Caco-2 (cell line): Measurements from ENCODE around the gene PTPN23. TPM values are rescaled to one million over a fixed set of nuclear protein-coding genes. Genes with fewer than 3 reads are reported as not detected.
"Not testable (repeated sequence)": the region's sequence is repeated elsewhere in the genome, so short reads cannot be mapped to it uniquely, and the experiment has no call there.

Source experiments
- BruUV-seq: library from RNA; stranded (reverse); fragments of 400-500 nt; replicated peaks from 2 replicates; lab custom pipeline; 2021; lab: Mats Ljungman, UMichigan
- CTCF ChIA-PET: fragments of 300-600 bp; sonication (Branson Sonifier 250); formaldehyde crosslinking; loops from one replicate; lab custom pipeline; 2022; ENCODE audit warnings: antibody characterized with exemption; lab: Charles Lee
- POLR2A ChIA-PET: fragments of 300-600 bp; sonication (Branson Sonifier 250); formaldehyde crosslinking; loops from one replicate; lab custom pipeline; 2022; ENCODE audit warnings: antibody characterized with exemption; lab: Charles Lee
- DNase-seq, 2 experiments: peaks; one replicate each; pipeline versions ENCODE4 v3.0.0 to v3.0.0-alpha.2; 2020 to 2022
- H3K27me3 ChIP-seq: replicated peaks from 2 replicates; pipeline ENCODE4 v1.6.0; 2011; ENCODE audit warnings: low read length; ENCODE audit not compliant: control insufficient read depth, insufficient read depth
- H3K36me3 ChIP-seq: 2 replicates; pipeline ENCODE4 v1.5.1; 2011; ENCODE audit warnings: low read length; ENCODE audit not compliant: control insufficient read depth, insufficient read depth
- H3K4me1 ChIP-seq: fragments of 250-450 bp; sonication (Bioruptor Pico); 2 replicates; pipeline ENCODE4 v1.5.1; 2020; ENCODE audit warnings: mild to moderate bottlenecking
- H3K4me3 ChIP-seq: 2 replicates; pipeline ENCODE4 v1.5.1; 2011; ENCODE audit warnings: low read depth, mild to moderate bottlenecking, control low read depth, low read length
- H3K9me3 ChIP-seq: fragments of 250-450 bp; sonication (Bioruptor Pico); 2 replicates; pipeline ENCODE4 v1.5.1; 2020; ENCODE audit warnings: mild to moderate bottlenecking, moderate library complexity
- H3K27ac Mint-ChIP-seq: one replicate; pipeline ENCODE4 v1.8.0; 2022; ENCODE audit warnings: mixed read lengths; ENCODE audit not compliant: unreplicated experiment
- H3K27me3 Mint-ChIP-seq: one replicate; pipeline ENCODE4 v1.8.0; 2022; ENCODE audit warnings: mixed read lengths; ENCODE audit not compliant: insufficient read depth, unreplicated experiment
- H3K36me3 Mint-ChIP-seq: one replicate; pipeline ENCODE4 v1.8.0; 2022; ENCODE audit warnings: mild to moderate bottlenecking, mixed read lengths; ENCODE audit not compliant: insufficient read depth, unreplicated experiment
- H3K4me1 Mint-ChIP-seq: one replicate; pipeline ENCODE4 v1.8.0; 2022; ENCODE audit warnings: low read depth, mixed read lengths; ENCODE audit not compliant: unreplicated experiment
- H3K4me3 Mint-ChIP-seq: one replicate; pipeline ENCODE4 v1.8.0; 2022; ENCODE audit warnings: mild to moderate bottlenecking, moderate library complexity, mixed read lengths; ENCODE audit not compliant: unreplicated experiment
- H3K9me3 Mint-ChIP-seq: one replicate; pipeline ENCODE4 v1.8.0; 2022; ENCODE audit warnings: mixed read lengths; ENCODE audit not compliant: unreplicated experiment
- CTCF ChIP-seq, 2 experiments: fragments of 200-600 bp in 1 of 2; IDR thresholded peaks; 1 replicate in 1 of 2; 2 replicates in 1 of 2; pipeline versions ENCODE4 v1.5.1 to v1.8.0; 2011 to 2022; ENCODE audit warnings: antibody characterized with exemption in 1 of 2, control low read depth in 1 of 2, inconsistent platforms in 1 of 2, low read depth in 1 of 2, low read length in 1 of 2, mild to moderate bottlenecking in 1 of 2, moderate library complexity in 1 of 2; ENCODE audit not compliant: insufficient read depth in 1 of 2, severe bottlenecking in 1 of 2, unreplicated experiment in 1 of 2
- intact Hi-C: fragments of 100-400 bp; cut with micrococcal nuclease; formaldehyde crosslinking; loops from one replicate; pipeline ENCODE4 v1.10.0; 2022; ENCODE audit not compliant: unreplicated experiment
- total RNA-seq: library from RNA; stranded (reverse); gene quantifications from 2 replicates; pipeline ENCODE4 v1.2.3, GENCODE V29; 2022

Gene PTPN23
- total RNA-seq, 1 experiment from 2014 or later: 49.6 TPM

DNA sequence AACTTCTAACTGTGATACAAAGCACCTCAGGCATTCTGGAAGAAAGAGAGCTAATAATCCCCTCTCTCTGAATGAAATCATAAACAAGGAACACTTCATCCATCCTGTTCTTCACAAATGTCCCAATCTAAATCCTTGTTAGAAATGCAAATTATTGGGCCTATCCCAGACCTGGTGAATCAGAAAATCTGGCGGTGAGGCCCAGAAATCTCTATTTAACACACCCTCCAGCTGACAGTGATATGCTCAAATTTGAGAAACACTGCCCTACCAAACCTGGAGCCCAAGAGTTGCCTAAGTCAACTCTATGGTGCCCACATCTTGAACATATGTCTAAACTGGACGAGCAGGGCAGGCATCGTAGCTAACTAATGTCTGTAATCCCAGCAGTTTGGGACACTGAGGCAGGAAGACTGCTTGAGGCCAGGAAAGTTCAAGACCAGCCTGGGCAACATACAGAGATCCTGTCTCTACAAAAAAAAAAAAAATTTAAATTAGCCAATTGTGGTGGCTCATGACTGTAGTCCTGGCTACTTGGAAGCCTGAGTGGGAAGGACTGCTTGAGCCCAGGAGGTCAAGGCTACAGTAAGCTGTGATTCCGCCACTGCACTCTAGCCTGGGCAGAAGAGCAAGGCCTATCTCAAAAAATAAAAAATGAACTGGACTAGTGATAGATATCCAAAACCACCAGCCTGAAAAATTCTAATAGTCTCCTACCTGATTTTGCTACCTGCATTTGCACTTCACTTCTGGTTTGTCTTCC, 71.8 kb downstream of the PTPN23 start:
- Histone ChIP-seq H3K9me3 (no peaks in the 10 kb centered on the region), H3K4me3 (no peak overlapping the region), H3K27me3 (no peaks in the 10 kb centered on the region), H3K4me1 (peaks cover 5% of the 10 kb centered on the region; the same call in 1 of the 2 replicates), H3K36me3 (no peaks in the 10 kb centered on the region)
- Mint-ChIP-seq H3K27ac (no peak overlapping the region), H3K4me3 (no peak overlapping the region), H3K9me3 (peaks cover 22% of the 10 kb centered on the region), H3K27me3 (no peaks in the 10 kb centered on the region), H3K36me3 (peaks cover 14% of the 10 kb centered on the region), H3K4me1 (no peaks in the 10 kb centered on the region)
- intact Hi-C loops: no loop called here
- no peak for DNase-seq
- BruUV-seq: no TSS peak
- POLR2A ChIA-PET: no interaction called here
- CTCF ChIA-PET: interaction anchor here (0.6 kb wide), 1 partner anchor 37 kb away, joined by 4 read pairs; no protein-coding TSS in a partner anchor
- TF ChIP-seq CTCF (IDR thresholded peaks at IDR 0.05; ENCODE audit: insufficient read depth in 1 of 2, low read depth in 1 of 2, low read length in 1 of 2, severe bottlenecking in 1 of 2, unreplicated experiment in 1 of 2): no peak

DNA sequence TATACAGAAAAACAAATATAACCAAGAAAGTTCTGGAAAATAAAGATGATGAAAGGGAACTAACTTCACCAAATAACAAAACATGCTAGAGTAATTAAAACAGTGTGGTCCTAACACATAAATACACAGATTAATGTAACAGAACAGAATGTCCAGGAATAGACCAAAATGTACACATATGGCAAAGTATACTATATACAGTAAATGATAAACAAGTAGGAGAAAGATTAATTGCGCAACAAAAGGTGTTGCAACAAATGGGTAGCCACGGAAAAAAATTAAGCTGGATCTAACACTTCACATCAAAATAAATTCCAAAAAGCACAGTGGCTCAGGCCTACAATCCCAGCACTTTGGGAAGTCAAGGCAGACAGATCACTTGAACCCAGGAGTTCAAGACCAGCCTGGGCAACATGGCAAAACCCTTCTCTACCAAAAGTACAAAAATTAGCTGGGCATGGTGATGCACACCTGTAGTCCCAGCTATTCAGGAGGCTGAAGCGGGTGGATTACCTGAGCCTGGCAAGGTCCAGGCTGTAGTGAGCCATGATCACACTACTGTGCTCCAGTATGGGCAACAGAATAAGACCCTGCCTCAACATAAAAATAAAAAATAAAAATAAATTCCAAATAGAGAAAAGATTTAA, 75.1 kb downstream of the PTPN23 start:
- no TSS peak for BruUV-seq
- Mint-ChIP-seq H3K4me1 (no peaks in the 10 kb centered on the region), H3K4me3 (no peak overlapping the region), H3K9me3 (peaks cover 20% of the 10 kb centered on the region), H3K36me3 (peaks cover 20% of the 10 kb centered on the region), H3K27ac (no peak overlapping the region), H3K27me3 (no peaks in the 10 kb centered on the region)
- intact Hi-C loops: no loop called here
- ChIA-PET CTCF (no interaction called here), POLR2A (no interaction called here)
- Histone ChIP-seq H3K4me1 (peaks cover 5% of the 10 kb centered on the region; the same call in 1 of the 2 replicates), H3K9me3 (peaks cover 4% of the 10 kb centered on the region; the same call in 1 of the 2 replicates), H3K27me3 (no peaks in the 10 kb centered on the region), H3K36me3 (0 out of 2 replicates have a peak, but pooled peaks cover 1% of the 10 kb centered on the region), H3K4me3 (no peak overlapping the region)
- TF ChIP-seq CTCF (IDR thresholded peaks at IDR 0.05; ENCODE audit: insufficient read depth in 1 of 2, low read depth in 1 of 2, low read length in 1 of 2, severe bottlenecking in 1 of 2, unreplicated experiment in 1 of 2): no peak
- no peak for DNase-seq

DNA sequence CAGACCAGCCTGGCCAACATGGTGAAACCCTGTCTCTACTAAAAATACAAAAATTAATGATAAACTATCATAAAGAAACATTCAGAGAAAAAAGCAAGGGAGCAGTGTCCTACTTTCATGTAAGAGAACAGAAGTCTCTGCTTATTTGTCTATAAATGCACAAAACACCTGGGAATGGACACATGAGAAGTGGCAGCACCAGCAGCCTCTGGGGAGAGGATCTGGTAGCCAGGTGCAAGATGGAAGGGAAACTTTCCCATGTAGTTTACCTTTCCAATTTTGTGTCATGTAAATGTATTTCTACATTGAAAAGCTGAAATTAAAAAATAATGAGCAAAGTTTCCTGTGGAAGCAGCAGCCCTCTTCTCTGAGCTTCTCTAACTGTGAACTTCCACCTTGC, 76.2 kb downstream of the PTPN23 start:
- Mint-ChIP-seq H3K27me3 (no peaks in the 10 kb centered on the region), H3K9me3 (peaks cover 13% of the 10 kb centered on the region), H3K36me3 (peaks cover 24% of the 10 kb centered on the region), H3K4me1 (no peaks in the 10 kb centered on the region), H3K27ac (no peak overlapping the region), H3K4me3 (no peak overlapping the region)
- TF ChIP-seq CTCF (IDR thresholded peaks at IDR 0.05; ENCODE audit: insufficient read depth in 1 of 2, low read depth in 1 of 2, low read length in 1 of 2, severe bottlenecking in 1 of 2, unreplicated experiment in 1 of 2): no peak
- Histone ChIP-seq H3K36me3 (0 out of 2 replicates have a peak, but pooled peaks cover 2% of the 10 kb centered on the region), H3K4me3 (no peak overlapping the region), H3K27me3 (no peaks in the 10 kb centered on the region), H3K9me3 (peaks cover 4% of the 10 kb centered on the region; the same call in 1 of the 2 replicates), H3K4me1 (peaks cover 5% of the 10 kb centered on the region; the same call in 1 of the 2 replicates)
- no peak for DNase-seq
- no TSS peak for BruUV-seq
- intact Hi-C loops: no loop called here
- ChIA-PET POLR2A (no interaction called here), CTCF (no interaction called here)

DNA sequence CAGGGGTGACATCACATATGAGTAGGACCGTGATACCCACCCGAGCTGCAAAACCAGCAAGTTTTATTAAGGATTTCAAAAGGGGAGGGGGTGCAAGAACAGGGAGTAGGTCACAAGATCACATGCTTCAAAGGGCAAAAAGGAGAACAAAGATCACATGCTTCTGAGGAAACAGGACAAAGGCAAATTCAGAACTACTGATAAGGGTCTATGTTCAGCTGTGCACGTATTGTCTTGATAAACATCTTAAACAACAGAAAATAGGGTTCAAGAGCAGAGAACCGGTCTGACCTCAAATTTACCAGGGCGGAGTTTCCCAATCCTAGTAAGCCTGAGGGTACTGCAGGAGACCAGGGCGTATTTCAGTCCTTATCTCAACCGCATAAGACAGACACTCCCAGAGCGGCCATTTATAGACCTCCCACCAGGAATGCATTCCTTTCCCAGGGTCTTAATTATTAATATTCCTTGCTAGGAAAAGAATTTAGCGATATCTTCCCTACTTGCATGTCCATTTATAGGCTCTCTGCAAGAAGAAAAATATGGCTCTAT, 78.8 kb downstream of the PTPN23 start:
- CTCF ChIA-PET, BruUV-seq, intact Hi-C loops, H3K4me3 Mint-ChIP-seq, H3K4me3 ChIP-seq, H3K9me3 Mint-ChIP-seq, H3K9me3 ChIP-seq, H3K4me1 Mint-ChIP-seq, H3K27me3 ChIP-seq, H3K27me3 Mint-ChIP-seq, H3K36me3 ChIP-seq, H3K4me1 ChIP-seq, POLR2A ChIA-PET, H3K27ac Mint-ChIP-seq: not testable (repeated sequence)
- peaks cover 22% of the 10 kb centered on the region for H3K36me3 Mint-ChIP-seq
- peak in 1 of 2 experiments; percentile 18 for DNase-seq
